GM19324 (cell line): ENCODE data around the gene CRLF1.

ENCODE experiments used
- ATAC-seq: cut with Tn5 transposase; IDR thresholded peaks from one replicate; pipeline ENCODE4 v1.9.1; 2021; ENCODE audit warnings: mild to moderate bottlenecking, moderate library complexity; ENCODE audit not compliant: unreplicated experiment, low FRiP score

The CRLF1 gene, protein sequence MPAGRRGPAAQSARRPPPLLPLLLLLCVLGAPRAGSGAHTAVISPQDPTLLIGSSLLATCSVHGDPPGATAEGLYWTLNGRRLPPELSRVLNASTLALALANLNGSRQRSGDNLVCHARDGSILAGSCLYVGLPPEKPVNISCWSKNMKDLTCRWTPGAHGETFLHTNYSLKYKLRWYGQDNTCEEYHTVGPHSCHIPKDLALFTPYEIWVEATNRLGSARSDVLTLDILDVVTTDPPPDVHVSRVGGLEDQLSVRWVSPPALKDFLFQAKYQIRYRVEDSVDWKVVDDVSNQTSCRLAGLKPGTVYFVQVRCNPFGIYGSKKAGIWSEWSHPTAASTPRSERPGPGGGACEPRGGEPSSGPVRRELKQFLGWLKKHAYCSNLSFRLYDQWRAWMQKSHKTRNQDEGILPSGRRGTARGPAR

DNA sequence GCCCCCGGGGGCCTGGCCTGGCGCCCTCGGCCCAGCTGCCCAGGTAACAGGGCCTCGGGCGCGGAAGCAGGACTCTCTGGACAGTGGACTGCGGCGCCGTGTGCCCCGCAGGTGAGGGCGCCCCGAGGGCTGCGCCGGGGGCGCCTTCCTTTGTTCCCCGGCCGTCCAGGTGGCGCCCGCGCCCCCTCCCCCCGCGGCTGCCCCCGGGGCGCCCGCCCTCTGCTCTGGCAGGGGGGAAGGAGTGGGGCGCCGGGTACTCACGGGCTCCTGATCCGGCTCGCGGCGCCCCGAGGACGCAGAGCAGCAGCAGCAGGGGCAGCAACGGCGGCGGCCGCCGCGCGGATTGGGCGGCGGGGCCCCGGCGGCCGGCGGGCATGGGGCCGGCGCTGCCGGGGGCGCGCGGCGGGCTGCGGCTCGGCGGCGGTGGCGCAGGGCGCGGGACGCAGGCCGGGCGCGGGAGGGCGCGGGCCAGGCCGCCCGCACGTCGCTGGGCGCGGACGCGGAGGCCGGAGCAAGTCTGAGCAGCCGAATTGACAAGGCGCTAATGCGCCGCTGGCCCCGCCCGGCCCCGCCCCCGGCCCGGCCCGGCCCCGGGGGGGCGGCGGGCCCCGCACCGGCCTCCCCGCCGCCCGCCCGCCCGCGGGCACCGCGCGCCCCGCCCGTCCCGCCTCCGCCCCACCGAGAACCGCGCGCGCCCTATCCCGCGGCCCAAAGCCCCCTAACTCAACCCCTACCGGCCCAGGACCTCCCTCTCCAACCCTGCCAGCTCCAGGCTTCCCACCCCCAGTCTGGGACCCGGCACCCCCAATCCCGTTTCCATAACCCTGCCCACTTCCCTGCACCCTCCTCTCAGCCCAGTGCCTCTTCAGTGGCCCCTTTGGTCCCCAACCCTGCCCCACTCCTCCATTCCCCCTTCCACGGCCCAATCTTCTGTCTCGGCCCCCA is at the start of gene CRLF1:
Gene CRLF1, minus strand, starts transcription at position 519 of the 945 bp plus-strand sequence. Its CDS starts 143 bp downstream, at position 376.
- no peak for ATAC-seq

GRCh38 chr19:18655173-18655844 is 48.7 kb upstream of the CRLF1 start:
- no peak for ATAC-seq

DNA sequence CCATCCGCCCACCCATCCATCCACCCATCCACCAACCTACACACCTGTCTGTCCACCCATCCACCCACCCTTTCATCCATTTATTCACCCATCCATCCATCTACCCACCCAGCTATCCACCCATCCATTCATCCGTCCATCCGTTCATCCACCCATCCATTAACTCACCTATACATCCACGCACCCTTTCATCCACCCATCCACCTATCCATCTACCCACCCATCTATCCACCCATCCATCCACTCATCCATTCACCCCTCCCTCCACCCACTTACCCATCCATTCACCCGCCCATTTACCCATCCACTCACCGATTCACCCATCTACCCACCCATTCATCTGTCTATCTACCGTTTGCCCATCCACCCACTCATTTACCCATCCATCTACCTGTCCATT is 47.9 kb upstream of the CRLF1 start:
- ATAC-seq = no peak

GRCh38 chr19:18653853-18654252 is 47.3 kb upstream of the CRLF1 start:
- no peak for ATAC-seq

DNA sequence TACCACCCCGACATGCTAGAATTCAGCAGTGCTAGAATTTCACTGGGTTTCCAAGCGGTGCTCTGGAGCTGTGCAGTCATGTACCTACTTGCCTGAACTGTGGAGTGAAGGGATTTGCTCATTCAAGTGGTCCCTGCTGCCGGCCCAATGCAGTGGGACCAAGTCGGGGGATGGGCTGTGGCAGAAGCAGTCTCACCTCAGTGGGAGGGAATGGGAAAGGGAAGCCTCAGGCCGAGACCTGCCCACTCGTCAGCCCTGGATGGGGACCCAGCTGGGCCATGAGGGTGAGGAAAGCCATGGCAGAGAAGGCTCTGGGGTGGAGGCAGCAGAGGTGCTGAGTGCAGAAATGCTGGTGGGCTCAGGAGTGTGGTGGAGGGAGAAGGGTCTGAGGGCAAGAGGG is 45.1 kb upstream of the CRLF1 start:
- ATAC-seq = no peak

- ATAC-seq = no peak
Measured at GRCh38 chr19:18651300-18651699, 44.7 kb upstream of the CRLF1 start.

DNA sequence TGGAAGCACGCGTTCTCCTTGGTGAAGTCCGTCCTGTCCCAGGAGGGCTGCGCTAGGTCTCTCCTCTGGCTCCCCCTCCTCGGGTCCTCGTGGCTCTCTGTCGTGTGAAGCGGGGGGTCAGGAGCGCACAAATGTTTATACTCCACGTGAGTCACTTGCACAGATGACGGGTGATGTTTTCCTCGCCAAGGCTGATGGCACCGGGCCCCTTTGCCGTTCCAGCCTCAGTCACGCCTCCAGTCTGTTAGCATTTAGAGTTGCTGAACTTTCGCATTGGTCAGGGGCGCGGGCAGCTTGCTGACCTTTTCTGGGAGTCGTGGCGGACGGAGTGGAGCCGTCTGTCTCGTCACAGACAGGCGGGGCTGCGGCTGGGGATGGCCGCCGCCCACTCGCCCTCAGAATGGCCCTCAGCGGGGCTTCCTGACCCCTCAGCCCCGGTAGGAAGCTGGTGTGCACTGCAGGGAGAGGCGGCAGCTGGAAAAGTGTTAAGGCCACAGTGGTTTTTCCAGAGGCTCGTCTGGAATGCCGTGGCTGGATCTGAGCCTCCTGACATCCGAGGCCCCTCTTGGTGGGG is 44.0 kb upstream of the CRLF1 start:
- ATAC-seq = no peak

DNA sequence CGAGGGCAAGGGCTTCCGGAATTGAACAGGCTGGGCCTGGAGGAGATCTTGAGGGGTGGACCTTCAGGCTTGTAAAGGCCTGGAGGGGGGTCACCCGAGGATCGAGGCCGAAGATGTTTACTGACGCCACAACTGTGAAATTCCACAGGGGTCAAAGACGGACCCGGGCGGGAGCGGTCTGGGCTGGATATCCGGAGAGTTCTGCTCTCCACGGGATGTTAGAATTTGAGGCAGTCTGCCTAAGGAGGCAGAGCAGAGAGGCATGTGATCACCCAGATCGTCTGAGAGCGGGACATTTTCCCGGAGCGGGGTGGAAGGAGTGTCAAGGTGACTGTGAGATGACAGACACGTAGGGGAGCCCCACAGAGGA is 43.4 kb upstream of the CRLF1 start:
- no peak for ATAC-seq

GRCh38 chr19:18649371-18650020 is 42.9 kb upstream of the CRLF1 start:
- no peak for ATAC-seq

DNA sequence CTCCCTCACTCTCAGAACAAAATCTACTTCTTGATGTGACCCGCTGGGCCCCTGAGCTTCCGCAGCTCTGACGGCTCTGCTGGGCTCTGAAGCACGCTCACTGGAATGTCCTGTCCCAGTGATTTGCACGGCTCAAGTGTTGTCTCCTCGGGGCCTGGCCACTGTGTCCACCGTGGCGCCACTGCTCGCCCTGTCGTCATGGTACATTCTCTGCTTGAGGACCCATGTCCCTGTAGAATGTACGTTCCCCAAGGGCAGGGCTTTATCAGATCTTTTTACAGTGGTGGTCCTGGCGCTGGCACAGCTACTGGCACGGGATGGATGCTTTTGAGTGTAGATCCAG is 42.3 kb upstream of the CRLF1 start:
- no peak for ATAC-seq

- no peak for ATAC-seq
Measured at GRCh38 chr19:18647807-18648206, 41.2 kb upstream of the CRLF1 start.

DNA sequence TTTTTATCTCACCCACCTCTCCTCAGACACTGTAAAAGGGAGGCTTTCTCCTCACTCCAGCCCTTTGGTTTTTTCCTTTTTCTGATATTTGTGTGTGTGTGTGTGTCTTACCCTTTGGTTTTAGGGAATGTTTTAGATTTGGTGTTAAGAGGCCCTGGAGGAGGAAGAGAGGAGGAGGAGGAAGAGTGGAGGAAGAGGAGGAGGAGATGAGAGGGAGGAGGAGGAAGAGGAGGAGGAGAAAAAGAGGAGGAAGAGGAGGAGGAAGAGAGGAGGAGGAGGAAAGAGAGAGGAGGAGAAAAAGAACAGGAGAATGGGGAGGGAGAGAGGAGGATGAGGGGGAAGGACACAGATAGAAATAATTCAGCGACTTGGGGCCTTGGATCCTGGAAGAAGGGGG is 40.8 kb upstream of the CRLF1 start:
- ATAC-seq = no peak

DNA sequence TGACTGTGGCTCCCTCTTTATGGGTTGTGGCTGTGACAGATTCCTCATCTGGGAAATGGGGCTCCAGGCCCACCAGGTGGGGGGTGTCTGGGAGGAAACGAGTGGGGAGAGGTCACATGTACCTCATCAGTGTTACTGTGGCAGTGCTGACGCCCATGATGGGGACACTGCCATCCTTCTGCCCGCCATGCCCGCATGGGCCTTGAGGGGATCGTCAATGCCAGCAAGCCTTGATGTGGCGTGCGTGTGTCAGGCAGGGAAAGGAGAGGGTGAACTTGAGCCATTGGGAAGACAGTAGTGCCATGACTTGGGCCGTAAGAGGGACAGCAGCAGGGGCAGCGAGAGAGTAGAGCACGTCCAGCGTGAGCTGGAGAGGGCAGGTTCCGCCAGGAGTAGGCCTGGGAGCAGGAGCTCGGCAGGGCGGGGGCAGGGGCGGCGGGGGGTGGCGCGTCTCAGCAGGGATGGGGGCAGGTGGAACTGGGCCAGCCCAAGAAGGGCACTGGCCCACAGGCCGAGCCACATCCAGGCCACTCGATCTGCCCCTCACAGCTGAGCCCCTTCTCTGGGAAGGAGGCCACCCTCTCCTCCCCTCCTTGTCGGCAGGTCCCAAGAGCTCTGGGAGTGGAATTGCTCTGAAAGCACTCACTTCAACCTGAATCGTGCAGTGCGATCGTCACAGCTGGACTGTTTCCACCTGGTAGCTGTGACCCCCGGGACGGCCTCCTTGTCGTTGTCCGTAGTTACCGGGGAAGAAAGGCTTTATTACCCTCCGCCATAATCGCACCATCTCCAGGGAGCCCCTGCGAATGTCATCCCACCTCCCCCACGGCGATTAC is 40.2 kb upstream of the CRLF1 start:
- no peak for ATAC-seq

DNA sequence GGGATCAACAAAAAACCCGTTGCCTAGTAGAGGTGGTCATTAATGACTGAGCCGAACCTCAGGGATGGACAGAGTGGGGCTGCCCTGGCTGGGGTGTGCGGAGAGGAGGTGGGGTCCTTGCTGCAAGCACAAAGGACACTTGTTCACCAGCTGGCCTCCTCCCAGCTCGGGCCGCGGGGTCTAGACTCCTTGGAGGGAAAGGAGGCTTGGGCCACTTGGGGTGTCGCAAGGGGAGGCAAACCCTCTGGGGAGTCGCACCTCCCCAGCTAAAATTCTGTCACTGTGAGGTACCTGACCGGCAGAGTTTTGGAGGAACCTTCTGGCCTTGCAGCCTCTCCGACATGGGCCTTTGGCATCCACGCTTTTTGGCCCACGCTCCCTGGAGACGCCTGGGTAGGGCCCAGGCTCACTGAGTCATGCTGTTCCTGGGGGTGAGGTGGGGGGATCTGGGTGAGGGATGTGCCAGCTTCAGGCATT is 38.5 kb upstream of the CRLF1 start:
- ATAC-seq = no peak

- ATAC-seq = no peak
Measured at GRCh38 chr19:18644196-18645034, 37.8 kb upstream of the CRLF1 start.

- ATAC-seq = no peak
Measured at GRCh38 chr19:18639706-18640243, 33.2 kb upstream of the CRLF1 start.

GRCh38 chr19:18637673-18638630 is 31.4 kb upstream of the CRLF1 start:
- no peak for ATAC-seq
